HG02852 (cell line): ENCODE results near the gene ATP7B.

Experiments
- ATAC-seq: cut with Tn5 transposase; IDR thresholded peaks from one replicate; pipeline ENCODE4 v1.9.1; 2021; ENCODE audit warnings: mild to moderate bottlenecking, moderate library complexity; ENCODE audit not compliant: unreplicated experiment

Gene ATP7B

GRCh38 chr13:51902776-51903175 is 108.5 kb downstream of the ATP7B start:
- no peak for ATAC-seq

- no peak for ATAC-seq
These were observed 110.8 kb downstream of the ATP7B start for GRCh38 chr13:51900471-51900870.

GRCh38 chr13:51895906-51896888 is 115.1 kb downstream of the ATP7B start:
- ATAC-seq, result peak; percentile 54

GRCh38 chr13:51894239-51894638 is 117.0 kb downstream of the ATP7B start:
- ATAC-seq, result no peak

GRCh38 chr13:51892657-51893056 is 118.6 kb downstream of the ATP7B start:
- no peak for ATAC-seq

GRCh38 chr13:51887468-51887867 is 123.8 kb downstream of the ATP7B start:
- ATAC-seq, result no peak

GRCh38 chr13:51885651-51886050 is 125.6 kb downstream of the ATP7B start:
- ATAC-seq, result no peak

- ATAC-seq, result no peak
These were observed 128.0 kb downstream of the ATP7B start for GRCh38 chr13:51883226-51883600.
